K562 (cell line): ENCODE measurements around the gene DIP2A. TPM values are rescaled to one million over a fixed set of nuclear protein-coding genes. Genes with fewer than 3 reads are reported as not detected.

Source experiments
- BMI1 ChIP-seq: fragments of 150-350 bp; IDR thresholded peaks from 2 replicates; pipeline ENCODE4 v1.6.1; 2014; ENCODE audit warnings: low read length
- BRF1 ChIP-seq: IDR thresholded peaks from 3 replicates; pipeline ENCODE4 v1.6.1; 2011; ENCODE audit warnings: borderline replicate concordance, mild to moderate bottlenecking; ENCODE audit not compliant: insufficient read length; ENCODE audit errors: extremely low read depth
- EGR1 ChIP-seq: fragments of 450-650 bp; conservative IDR thresholded peaks from 2 replicates; pipeline ENCODE4 v1.6.1; 2017; ENCODE audit warnings: mild to moderate bottlenecking
- FIP1L1 ChIP-seq: fragments of 200-400 bp; formaldehyde crosslinking; IDR thresholded peaks from 2 replicates; pipeline ENCODE4 v1.6.1; 2018; ENCODE audit warnings: mild to moderate bottlenecking, low read depth, low read length; ENCODE audit not compliant: poor library complexity, severe bottlenecking
- FUS ChIP-seq: fragments of 200-400 bp; formaldehyde crosslinking; optimal IDR thresholded peaks from 2 replicates; pipeline ENCODE3; 2017; ENCODE audit warnings: low read depth, low read length
- GTF2E2 ChIP-seq: fragments of 200-800 bp; sonication (Bioruptor generic); IDR thresholded peaks from 2 replicates; pipeline ENCODE4 v1.6.1; 2016; ENCODE audit warnings: missing genetic modification characterization, missing compliant biosample characterization
- HDAC3 ChIP-seq: fragments of 450-650 bp; IDR thresholded peaks from 2 replicates; pipeline ENCODE4 v1.6.1; 2018; ENCODE audit warnings: borderline replicate concordance, mild to moderate bottlenecking, moderate library complexity; ENCODE audit not compliant: partially characterized antibody
- KLF1 ChIP-seq: fragments of 450-650 bp; IDR thresholded peaks from 2 replicates; pipeline ENCODE4 v1.6.1; 2016; ENCODE audit warnings: missing genetic modification characterization, missing compliant biosample characterization
- MYC ChIP-seq, 2 experiments: fragments of 250-450 bp in 1 of 2; sonication (Bioruptor Pico) in 1 of 2; IDR thresholded peaks; 2 replicates each; pipeline versions ENCODE4 v1.5.1 to v1.6.1; 2012 to 2021; ENCODE audit warnings: low read depth in 2 of 2, borderline replicate concordance in 1 of 2, improper control_type of control experiment in 1 of 2, low read length in 1 of 2, mild to moderate bottlenecking in 1 of 2, moderate library complexity in 1 of 2
- PHB2 ChIP-seq: fragments of 450-650 bp; IDR thresholded peaks from 2 replicates; pipeline ENCODE4 v1.6.1; 2017; ENCODE audit warnings: low read depth
- RBM22 ChIP-seq: fragments of 200-400 bp; formaldehyde crosslinking; IDR thresholded peaks from 2 replicates; pipeline ENCODE4 v1.6.1; 2018; ENCODE audit warnings: low read length, low read depth; ENCODE audit not compliant: poor library complexity, severe bottlenecking
- SIN3B ChIP-seq: fragments of 450-650 bp; IDR thresholded peaks from 2 replicates; pipeline ENCODE4 v1.6.1; 2017; ENCODE audit warnings: low read depth, mild to moderate bottlenecking, moderate library complexity
- ZNF184 ChIP-seq: sonication (generic); formaldehyde crosslinking; IDR thresholded peaks from 2 replicates; pipeline ENCODE4 v1.5.0; 2020; ENCODE audit warnings: missing genetic modification reagents
- polyA plus RNA-seq, 8 experiments: library from polyadenylated mRNA; depleted of rRNA in 4 of 8; stranded (reverse) in 5 of 8; unstranded in 3 of 8; fragments of >200 nt; fragmentation: Nextera tagmentation in 2 of 8; fragmentation: Illumina TruSeq in 1 of 8; extraction: Ambion mirVana in 2 of 8; extraction: Trizol in 1 of 8; gene quantifications; 2 replicates each; pipeline versions ENCODE4 v1.2.1 to v1.2.3, GENCODE V29; 2011 to 2014; ENCODE audit warnings: inconsistent platforms in 1 of 8, missing spikeins in 1 of 8
- total RNA-seq, 7 experiments: library from RNA; depleted of rRNA in 6 of 7; stranded (reverse); fragments of >200 nt in 6 of 7; fragmentation: Illumina TruSeq in 2 of 7; extraction: Trizol in 2 of 7; gene quantifications; 2 replicates each; pipeline versions ENCODE4 v1.2.1 to v1.2.3, GENCODE V29; 2011 to 2021; ENCODE audit warnings: low replicate concordance in 1 of 7
- TF ChIP-seq, protein P1 (sequence below), 2 experiments: fragments of 450-650 bp; IDR thresholded peaks; 2 replicates each; pipeline ENCODE4 v1.6.1; 2016; ENCODE audit warnings: mild to moderate bottlenecking in 2 of 2, borderline replicate concordance in 1 of 2, low read depth in 1 of 2, moderate library complexity in 1 of 2
- TF ChIP-seq, protein P2 (sequence below), 2 experiments: fragments of 150-350 bp in 1 of 2; IDR thresholded peaks; 2 replicates each; pipeline ENCODE4 v1.6.1; 2012 to 2016; ENCODE audit warnings: low read depth in 2 of 2, low read length in 2 of 2, mild to moderate bottlenecking in 1 of 2, moderate library complexity in 1 of 2

DIP2A gene
- total and polyA plus RNA-seq, 9 of the 15 experiments (the other 6 are each of a cell fraction or from before 2014, with no cell fraction given): 4.3 to 34.5 (median 20.3) TPM

DNA sequence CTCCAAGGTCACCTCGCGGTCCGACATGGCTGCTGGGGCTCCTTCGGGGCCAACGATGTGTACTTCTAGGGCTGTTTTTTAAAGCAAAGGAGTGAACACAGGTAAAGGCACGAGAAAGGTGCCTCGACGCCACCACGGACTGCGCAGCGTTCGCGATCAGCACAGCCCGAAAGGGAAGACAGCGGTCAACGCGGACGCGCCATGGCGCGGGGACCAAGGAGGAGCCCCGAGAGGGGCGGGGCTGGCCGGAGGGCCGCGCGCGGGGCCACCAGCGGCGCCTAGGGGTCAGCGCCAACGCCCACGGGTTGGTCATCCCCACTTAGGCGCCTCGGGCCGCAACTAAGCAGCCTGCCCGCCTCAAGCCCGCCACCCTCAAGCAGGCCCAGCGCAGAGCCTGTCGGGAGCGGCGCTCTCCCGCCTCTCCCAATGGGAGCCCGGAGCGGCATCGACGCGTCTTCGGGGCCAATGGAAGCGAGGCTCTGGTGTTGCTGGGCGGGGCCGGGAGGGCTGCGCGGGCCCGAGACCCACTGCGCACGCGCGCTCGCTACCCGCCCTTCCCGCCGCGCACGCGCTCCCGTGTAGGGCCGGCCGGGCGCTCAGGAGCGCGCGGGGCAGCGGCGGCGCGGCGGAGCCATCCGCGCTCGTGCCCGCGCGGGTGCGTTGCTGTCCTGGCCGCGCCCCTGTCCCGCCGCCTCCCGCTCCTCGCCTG lies at the start of gene DIP2A (continued):
- TF ChIP-seq FUS (peak; percentile 44), HDAC3 (no peak), FIP1L1 (peak; percentile 89), MYC (IDR thresholded peaks at IDR 0.05; ENCODE audit: low read depth, low read length) (peak; percentile 95), MYC (CRISPR knock-in tag; IDR thresholded peaks at IDR 0.05; ENCODE audit: borderline replicate concordance, low read depth) (peak; percentile 60; the same call in 1 of the 2 replicates), BRF1 (no peak), GTF2E2 (tag) (peak; percentile 97; the same call in 1 of the 2 replicates), BMI1 (no peak), ZNF184 (CRISPR knock-in tag) (no peak), RBM22 (peak; percentile 92), EGR1 (peak; percentile 98), KLF1 (tag) (peak; percentile 94), PHB2 (no peak), SIN3B (0 out of 2 replicates have a peak, but pooled peaks have one; percentile 19)
- TF ChIP-seq, protein P1, sequence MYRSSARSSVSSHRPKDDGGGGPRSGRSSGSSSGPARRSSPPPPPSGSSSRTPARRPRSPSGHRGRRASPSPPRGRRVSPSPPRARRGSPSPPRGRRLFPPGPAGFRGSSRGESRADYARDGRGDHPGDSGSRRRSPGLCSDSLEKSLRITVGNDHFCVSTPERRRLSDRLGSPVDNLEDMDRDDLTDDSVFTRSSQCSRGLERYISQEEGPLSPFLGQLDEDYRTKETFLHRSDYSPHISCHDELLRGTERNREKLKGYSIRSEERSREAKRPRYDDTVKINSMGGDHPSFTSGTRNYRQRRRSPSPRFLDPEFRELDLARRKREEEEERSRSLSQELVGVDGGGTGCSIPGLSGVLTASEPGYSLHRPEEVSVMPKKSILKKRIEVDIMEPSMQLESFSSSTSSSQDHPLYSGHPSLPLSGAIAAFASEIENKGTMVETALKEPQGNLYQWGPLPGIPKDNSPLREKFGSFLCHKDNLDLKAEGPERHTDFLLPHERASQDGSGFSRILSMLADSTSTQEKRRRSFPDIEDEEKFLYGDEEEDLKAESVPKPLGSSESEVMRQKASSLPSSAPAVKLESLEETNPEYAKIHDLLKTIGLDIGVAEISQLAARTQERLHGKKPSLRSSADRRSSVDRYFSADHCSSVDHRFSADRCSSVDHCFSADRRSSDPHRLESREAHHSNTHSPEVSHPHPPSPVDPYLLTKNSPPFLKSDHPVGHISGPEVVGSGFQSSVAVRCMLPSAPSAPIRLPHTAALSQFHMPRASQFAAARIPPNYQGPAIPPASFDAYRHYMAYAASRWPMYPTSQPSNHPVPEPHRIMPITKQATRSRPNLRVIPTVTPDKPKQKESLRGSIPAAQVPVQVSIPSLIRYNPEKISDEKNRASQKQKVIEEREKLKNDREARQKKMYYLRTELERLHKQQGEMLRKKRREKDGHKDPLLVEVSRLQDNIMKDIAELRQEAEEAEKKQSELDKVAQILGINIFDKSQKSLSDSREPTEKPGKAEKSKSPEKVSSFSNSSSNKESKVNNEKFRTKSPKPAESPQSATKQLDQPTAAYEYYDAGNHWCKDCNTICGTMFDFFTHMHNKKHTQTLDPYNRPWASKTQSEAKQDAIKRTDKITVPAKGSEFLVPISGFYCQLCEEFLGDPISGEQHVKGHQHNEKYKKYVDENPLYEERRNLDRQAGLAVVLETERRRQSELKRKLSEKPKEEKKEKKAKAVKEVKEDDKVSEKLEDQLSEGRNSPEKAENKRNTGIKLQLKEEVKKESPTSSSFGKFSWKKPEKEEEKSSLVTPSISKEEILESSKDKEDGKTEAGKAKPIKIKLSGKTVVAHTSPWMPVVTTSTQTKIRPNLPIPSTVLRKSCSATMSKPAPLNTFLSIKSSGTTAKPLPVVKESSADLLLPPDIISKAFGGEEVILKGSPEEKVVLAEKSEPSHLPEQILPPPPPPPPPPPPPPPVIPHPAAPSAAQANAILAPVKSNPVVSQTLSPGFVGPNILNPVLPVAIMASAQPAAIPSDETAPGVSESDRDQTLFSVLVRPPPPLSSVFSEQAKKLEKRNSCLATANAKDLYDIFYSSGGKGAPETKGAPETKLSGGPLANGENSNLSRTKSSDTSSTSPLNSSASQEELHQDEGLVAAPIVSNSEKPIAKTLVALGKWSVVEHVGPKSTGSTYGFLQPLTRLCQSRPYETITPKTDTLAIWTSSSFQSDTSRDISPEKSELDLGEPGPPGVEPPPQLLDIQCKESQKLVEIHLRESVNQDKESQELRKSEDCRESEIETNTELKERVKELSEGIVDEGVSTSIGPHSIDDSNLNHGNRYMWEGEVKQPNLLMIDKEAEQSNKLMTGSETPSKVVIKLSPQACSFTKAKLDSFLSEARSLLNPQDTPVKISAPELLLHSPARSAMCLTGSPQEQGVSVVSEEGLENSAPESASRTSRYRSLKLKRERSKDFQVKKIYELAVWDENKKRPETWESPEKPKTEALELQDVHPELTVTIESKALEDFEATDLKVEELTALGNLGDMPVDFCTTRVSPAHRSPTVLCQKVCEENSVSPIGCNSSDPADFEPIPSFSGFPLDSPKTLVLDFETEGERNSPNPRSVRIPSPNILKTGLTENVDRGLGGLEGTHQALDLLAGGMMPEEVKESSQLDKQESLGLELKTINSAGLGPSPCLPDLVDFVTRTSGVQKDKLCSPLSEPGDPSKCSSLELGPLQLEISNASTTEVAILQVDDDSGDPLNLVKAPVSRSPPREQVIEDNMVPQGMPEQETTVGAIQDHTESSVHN (IDR thresholded peaks at IDR 0.05; ENCODE audit: borderline replicate concordance in 1 of 2, low read depth in 1 of 2): no peak
- TF ChIP-seq, protein P2, sequence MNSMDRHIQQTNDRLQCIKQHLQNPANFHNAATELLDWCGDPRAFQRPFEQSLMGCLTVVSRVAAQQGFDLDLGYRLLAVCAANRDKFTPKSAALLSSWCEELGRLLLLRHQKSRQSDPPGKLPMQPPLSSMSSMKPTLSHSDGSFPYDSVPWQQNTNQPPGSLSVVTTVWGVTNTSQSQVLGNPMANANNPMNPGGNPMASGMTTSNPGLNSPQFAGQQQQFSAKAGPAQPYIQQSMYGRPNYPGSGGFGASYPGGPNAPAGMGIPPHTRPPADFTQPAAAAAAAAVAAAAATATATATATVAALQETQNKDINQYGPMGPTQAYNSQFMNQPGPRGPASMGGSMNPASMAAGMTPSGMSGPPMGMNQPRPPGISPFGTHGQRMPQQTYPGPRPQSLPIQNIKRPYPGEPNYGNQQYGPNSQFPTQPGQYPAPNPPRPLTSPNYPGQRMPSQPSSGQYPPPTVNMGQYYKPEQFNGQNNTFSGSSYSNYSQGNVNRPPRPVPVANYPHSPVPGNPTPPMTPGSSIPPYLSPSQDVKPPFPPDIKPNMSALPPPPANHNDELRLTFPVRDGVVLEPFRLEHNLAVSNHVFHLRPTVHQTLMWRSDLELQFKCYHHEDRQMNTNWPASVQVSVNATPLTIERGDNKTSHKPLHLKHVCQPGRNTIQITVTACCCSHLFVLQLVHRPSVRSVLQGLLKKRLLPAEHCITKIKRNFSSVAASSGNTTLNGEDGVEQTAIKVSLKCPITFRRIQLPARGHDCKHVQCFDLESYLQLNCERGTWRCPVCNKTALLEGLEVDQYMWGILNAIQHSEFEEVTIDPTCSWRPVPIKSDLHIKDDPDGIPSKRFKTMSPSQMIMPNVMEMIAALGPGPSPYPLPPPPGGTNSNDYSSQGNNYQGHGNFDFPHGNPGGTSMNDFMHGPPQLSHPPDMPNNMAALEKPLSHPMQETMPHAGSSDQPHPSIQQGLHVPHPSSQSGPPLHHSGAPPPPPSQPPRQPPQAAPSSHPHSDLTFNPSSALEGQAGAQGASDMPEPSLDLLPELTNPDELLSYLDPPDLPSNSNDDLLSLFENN (IDR thresholded peaks at IDR 0.05; ENCODE audit: low read depth in 2 of 2, low read length in 2 of 2): peak; percentile 55 to 90; a peak in 3 of 4 replicates
